MCF 10A (cell line): ENCODE results near the gene ZIC3. TPM values are rescaled to one million over a fixed set of nuclear protein-coding genes. Genes with fewer than 3 reads are reported as not detected.

Source experiments
- BruUV-seq: library from RNA; stranded (reverse); fragments of 400-500 nt; replicated peaks from 2 replicates; lab custom pipeline; 2021; lab: Mats Ljungman, UMichigan
- CTCF ChIA-PET: fragments of 300-600 bp; sonication (Branson Sonifier 250); formaldehyde crosslinking; extraction: SDS; loops from one replicate; lab custom pipeline; 2021; ENCODE audit warnings: antibody characterized with exemption, inconsistent platforms; lab: Yijun Ruan, JAX
- POLR2A ChIA-PET: fragments of 300-600, 350-650 bp; sonication (Branson Sonifier 250); formaldehyde crosslinking; extraction: SDS; loops from one replicate; lab custom pipeline; 2020; ENCODE audit warnings: antibody characterized with exemption, inconsistent platforms; lab: Yijun Ruan, JAX
- DNase-seq: peaks from one replicate; pipeline ENCODE4 v3.0.0-alpha.2; 2018; ENCODE audit not compliant: unreplicated experiment
- H3K27ac Mint-ChIP-seq: one replicate; pipeline ENCODE4 v1.8.0; 2022; ENCODE audit warnings: mild to moderate bottlenecking, low read depth, mixed read lengths; ENCODE audit not compliant: unreplicated experiment
- H3K27me3 Mint-ChIP-seq: one replicate; pipeline ENCODE4 v1.8.0; 2022; ENCODE audit warnings: mixed read lengths; ENCODE audit not compliant: insufficient read depth, unreplicated experiment
- H3K36me3 Mint-ChIP-seq: one replicate; pipeline ENCODE4 v1.8.0; 2022; ENCODE audit warnings: mild to moderate bottlenecking, moderate library complexity, mixed read lengths; ENCODE audit not compliant: insufficient read depth, unreplicated experiment
- H3K4me1 Mint-ChIP-seq: one replicate; pipeline ENCODE4 v1.8.0; 2022; ENCODE audit warnings: mixed read lengths; ENCODE audit not compliant: insufficient read depth, unreplicated experiment
- H3K4me3 Mint-ChIP-seq: one replicate; pipeline ENCODE4 v1.8.0; 2022; ENCODE audit warnings: mild to moderate bottlenecking, moderate library complexity, mixed read lengths; ENCODE audit not compliant: unreplicated experiment
- H3K9me3 Mint-ChIP-seq: one replicate; pipeline ENCODE4 v1.8.0; 2022; ENCODE audit warnings: mixed read lengths; ENCODE audit not compliant: unreplicated experiment
- intact Hi-C: fragments of 100-400 bp; cut with micrococcal nuclease; formaldehyde crosslinking; loops from 2 replicates; pipeline ENCODE4 v1.14.1; 2022
- total RNA-seq: library from RNA; stranded (reverse); gene quantifications from 2 replicates; pipeline ENCODE4 v1.2.3, GENCODE V29; 2022
- TF ChIP-seq, protein P1 (sequence below): fragments of 200-600 bp; IDR thresholded peaks from one replicate; pipeline ENCODE4 v1.8.0; 2022; ENCODE audit warnings: antibody characterized with exemption, mild to moderate bottlenecking; ENCODE audit not compliant: unreplicated experiment

The ZIC3 gene
- total RNA-seq, 1 experiment from 2014 or later, result not detected

DNA sequence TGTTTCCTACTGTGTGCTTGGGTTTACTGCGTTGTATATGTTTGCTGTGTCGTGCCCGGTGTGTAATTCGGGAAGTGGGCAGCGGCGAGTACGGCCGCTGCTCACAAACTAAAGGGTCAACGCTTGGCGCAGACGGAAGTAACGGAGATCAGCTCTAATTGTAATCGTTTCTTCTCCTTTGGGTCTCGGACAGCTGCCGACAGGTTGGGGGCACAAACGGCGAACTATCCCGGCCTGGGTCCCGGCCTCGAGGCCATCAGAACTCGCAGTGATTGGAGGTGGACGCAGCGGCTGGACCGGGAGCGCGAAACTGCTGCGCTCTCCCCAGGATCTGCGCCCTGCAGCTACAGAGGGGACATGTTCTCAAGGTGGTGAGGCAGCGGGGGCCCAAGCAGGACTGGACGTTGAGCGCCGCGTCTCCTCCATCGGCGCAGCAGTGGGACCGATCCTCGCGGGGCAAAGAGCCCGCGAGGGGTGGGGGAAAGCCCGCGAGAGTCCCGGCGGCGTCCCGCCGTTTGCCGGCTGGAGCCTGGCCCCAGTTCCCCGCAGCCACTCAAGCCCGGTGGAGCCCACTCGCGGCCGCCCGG is 516 bp upstream of the ZIC3 start:
- Mint-ChIP-seq H3K36me3 (no peaks in the 10 kb centered on the region), H3K4me1 (no peaks in the 10 kb centered on the region), H3K9me3 (peaks cover 6% of the 10 kb centered on the region), H3K27ac (no peak overlapping the region), H3K27me3 (no peaks in the 10 kb centered on the region), H3K4me3 (no peak overlapping the region)
- intact Hi-C loops, result no loop called here
- TF ChIP-seq, protein P1, sequence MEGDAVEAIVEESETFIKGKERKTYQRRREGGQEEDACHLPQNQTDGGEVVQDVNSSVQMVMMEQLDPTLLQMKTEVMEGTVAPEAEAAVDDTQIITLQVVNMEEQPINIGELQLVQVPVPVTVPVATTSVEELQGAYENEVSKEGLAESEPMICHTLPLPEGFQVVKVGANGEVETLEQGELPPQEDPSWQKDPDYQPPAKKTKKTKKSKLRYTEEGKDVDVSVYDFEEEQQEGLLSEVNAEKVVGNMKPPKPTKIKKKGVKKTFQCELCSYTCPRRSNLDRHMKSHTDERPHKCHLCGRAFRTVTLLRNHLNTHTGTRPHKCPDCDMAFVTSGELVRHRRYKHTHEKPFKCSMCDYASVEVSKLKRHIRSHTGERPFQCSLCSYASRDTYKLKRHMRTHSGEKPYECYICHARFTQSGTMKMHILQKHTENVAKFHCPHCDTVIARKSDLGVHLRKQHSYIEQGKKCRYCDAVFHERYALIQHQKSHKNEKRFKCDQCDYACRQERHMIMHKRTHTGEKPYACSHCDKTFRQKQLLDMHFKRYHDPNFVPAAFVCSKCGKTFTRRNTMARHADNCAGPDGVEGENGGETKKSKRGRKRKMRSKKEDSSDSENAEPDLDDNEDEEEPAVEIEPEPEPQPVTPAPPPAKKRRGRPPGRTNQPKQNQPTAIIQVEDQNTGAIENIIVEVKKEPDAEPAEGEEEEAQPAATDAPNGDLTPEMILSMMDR, result no peak
- BruUV-seq, result no TSS peak
- POLR2A ChIA-PET, result no interaction called here
- DNase-seq, result no peak
- CTCF ChIA-PET, result no interaction called here

DNA sequence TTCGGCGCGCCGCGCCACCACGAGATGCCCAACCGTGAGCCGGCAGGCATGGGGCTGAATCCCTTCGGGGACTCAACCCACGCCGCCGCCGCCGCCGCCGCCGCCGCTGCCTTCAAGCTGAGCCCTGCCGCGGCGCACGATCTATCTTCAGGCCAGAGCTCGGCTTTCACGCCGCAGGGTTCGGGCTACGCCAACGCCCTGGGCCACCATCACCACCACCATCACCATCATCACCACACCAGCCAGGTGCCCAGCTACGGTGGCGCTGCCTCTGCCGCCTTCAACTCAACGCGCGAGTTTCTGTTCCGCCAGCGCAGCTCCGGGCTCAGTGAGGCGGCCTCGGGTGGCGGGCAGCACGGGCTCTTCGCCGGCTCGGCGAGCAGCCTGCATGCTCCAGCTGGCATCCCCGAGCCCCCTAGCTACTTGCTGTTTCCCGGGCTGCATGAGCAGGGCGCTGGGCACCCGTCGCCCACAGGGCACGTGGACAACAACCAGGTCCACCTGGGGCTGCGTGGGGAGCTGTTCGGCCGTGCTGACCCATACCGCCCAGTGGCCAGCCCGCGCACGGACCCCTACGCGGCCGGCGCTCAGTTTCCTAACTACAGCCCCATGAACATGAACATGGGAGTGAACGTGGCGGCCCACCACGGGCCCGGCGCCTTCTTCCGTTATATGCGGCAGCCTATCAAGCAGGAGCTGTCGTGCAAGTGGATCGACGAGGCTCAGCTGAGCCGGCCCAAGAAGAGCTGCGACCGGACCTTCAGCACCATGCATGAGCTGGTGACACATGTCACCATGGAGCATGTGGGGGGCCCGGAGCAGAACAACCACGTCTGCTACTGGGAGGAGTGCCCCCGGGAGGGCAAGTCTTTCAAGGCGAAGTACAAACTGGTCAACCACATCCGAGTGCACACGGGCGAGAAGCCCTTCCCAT is 1.1 kb downstream of the ZIC3 start:
- Mint-ChIP-seq H3K27me3 (no peaks in the 10 kb centered on the region), H3K36me3 (no peaks in the 10 kb centered on the region), H3K4me1 (no peaks in the 10 kb centered on the region), H3K4me3 (no peak overlapping the region), H3K9me3 (peaks cover 6% of the 10 kb centered on the region), H3K27ac (no peak overlapping the region)
- intact Hi-C loops, result no loop called here
- no peak for DNase-seq
- TF ChIP-seq, protein P1, result no peak
- BruUV-seq, result no TSS peak
- ChIA-PET CTCF (no interaction called here), POLR2A (no interaction called here)

DNA sequence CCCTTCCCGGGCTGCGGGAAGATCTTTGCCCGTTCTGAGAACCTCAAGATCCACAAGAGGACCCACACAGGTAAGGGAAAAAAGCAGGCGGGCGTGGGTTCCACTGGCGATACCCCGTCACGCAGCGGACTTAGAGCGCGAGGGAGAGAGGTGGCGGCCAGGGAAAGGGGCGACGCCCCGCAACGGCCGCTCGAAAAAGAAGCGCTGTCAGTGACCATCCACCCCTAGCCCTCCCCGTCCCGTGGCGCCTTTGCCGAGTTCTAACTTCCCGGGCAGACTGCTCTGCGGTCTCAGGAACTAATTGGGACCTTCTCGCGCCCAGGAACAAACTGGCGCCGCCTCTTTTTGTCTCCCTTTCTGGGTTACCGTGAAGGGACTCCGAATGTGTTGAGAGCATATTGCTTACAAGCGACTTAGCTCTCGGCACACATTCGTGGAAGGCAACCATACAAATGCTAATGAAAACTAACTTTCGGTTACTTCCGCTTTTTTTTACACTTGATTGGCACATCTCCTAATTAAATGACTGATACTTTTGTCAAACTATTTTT is 1.8 kb downstream of the ZIC3 start:
- H3K27ac Mint-ChIP-seq, result no peak overlapping the region
- no peak for DNase-seq
- ChIA-PET CTCF (no interaction called here), POLR2A (no interaction called here)
- BruUV-seq, result no TSS peak
- H3K4me3 Mint-ChIP-seq, result no peak overlapping the region
- intact Hi-C loops, result no loop called here
- no peaks in the 10 kb centered on the region for H3K27me3 Mint-ChIP-seq
- no peaks in the 10 kb centered on the region for H3K36me3 Mint-ChIP-seq
- peaks cover 6% of the 10 kb centered on the region for H3K9me3 Mint-ChIP-seq
- TF ChIP-seq, protein P1, result no peak
- no peaks in the 10 kb centered on the region for H3K4me1 Mint-ChIP-seq
